H1 (cell line): ENCODE data around the gene SUDS3. TPM values are rescaled to one million over a fixed set of nuclear protein-coding genes. Genes with fewer than 3 reads are reported as not detected.

Source experiments
- CTCF ChIA-PET: fragments of 300-600 bp; sonication (Branson Sonifier 250); formaldehyde crosslinking; loops from one replicate; lab custom pipeline; 2021; ENCODE audit not compliant: partially characterized antibody; lab: Charles Lee
- POLR2A ChIA-PET: fragments of 300-600 bp; sonication (Branson Sonifier 250); formaldehyde crosslinking; loops from one replicate; lab custom pipeline; 2021; ENCODE audit warnings: inconsistent platforms; ENCODE audit not compliant: partially characterized antibody; lab: Charles Lee
- DNase-seq, 2 experiments: peaks; one replicate each; pipeline versions ENCODE4 v3.0.0 to v3.0.0-alpha.2; 2010 to 2022; ENCODE audit warnings: low spot score in 2 of 2, low read depth in 1 of 2, mixed read lengths in 1 of 2
- FAIRE-seq: peaks from 2 replicates; lab custom pipeline; 2011; peaks lifted over from hg19 to GRCh38; lab: Jason Lieb, UNC
- H2AFZ ChIP-seq: 2 replicates; pipeline ENCODE4 v1.8.1; 2012; ENCODE audit warnings: low read length, inconsistent platforms
- H2AK5ac ChIP-seq: 2 replicates; pipeline ENCODE4 v1.6.1; 2013; ENCODE audit warnings: low read depth, low read length
- H2BK120ac ChIP-seq: replicated peaks from 2 replicates; pipeline ENCODE3; 2013; ENCODE audit warnings: low read depth, low read length, inconsistent platforms
- H2BK12ac ChIP-seq: 2 replicates; pipeline ENCODE4 v1.6.1; 2013; ENCODE audit warnings: low read depth, low read length
- H2BK15ac ChIP-seq: 2 replicates; pipeline ENCODE4 v1.6.1; 2013; ENCODE audit warnings: low read length
- H2BK20ac ChIP-seq: 2 replicates; pipeline ENCODE4 v1.6.1; 2013; ENCODE audit warnings: low read length
- H2BK5ac ChIP-seq: 2 replicates; pipeline ENCODE4 v1.6.1; 2013; ENCODE audit warnings: low read depth, low read length
- H3K14ac ChIP-seq: 2 replicates; pipeline ENCODE4 v1.6.1; 2013; ENCODE audit warnings: inconsistent platforms; ENCODE audit not compliant: insufficient read length
- H3K18ac ChIP-seq: 2 replicates; pipeline ENCODE4 v1.6.1; 2013; ENCODE audit warnings: low read length; ENCODE audit errors: extremely low read depth
- H3K23ac ChIP-seq: 2 replicates; pipeline ENCODE4 v1.6.1; 2013; ENCODE audit warnings: inconsistent platforms; ENCODE audit not compliant: insufficient read length
- H3K23me2 ChIP-seq: 2 replicates; pipeline ENCODE4 v1.6.1; 2013; ENCODE audit warnings: low read depth, low read length
- H3K27ac ChIP-seq: 2 replicates; pipeline ENCODE4 v1.6.1; 2011; ENCODE audit warnings: low read depth, low read length, inconsistent platforms
- H3K27me3 ChIP-seq, 4 experiments: replicated peaks in 1 of 4; 1 replicate in 1 of 4; 2 replicates in 3 of 4; pipeline versions ENCODE4 v1.6.1 to v1.8.1; 2011 to 2013; ENCODE audit warnings: low read length in 3 of 4, mild to moderate bottlenecking in 3 of 4, inconsistent platforms in 2 of 4, mixed read lengths in 2 of 4, moderate library complexity in 1 of 4; ENCODE audit not compliant: control insufficient read depth in 3 of 4, insufficient read depth in 3 of 4; ENCODE audit errors: extremely low read depth in 1 of 4
- H3K36me3 ChIP-seq, 4 experiments: 2 replicates each; pipeline versions ENCODE4 v1.6.1 to v1.8.1; 2011 to 2013; ENCODE audit warnings: mild to moderate bottlenecking in 4 of 4, low read length in 3 of 4, moderate library complexity in 2 of 4, control low read depth in 1 of 4, inconsistent platforms in 1 of 4; ENCODE audit not compliant: insufficient read depth in 4 of 4, control insufficient read depth in 2 of 4
- H3K4ac ChIP-seq: replicated peaks from 2 replicates; pipeline ENCODE3; 2013; ENCODE audit warnings: low read length, low read depth, mixed read lengths, inconsistent platforms; ENCODE audit not compliant: insufficient read length
- H3K4me1 ChIP-seq, 4 experiments: replicated peaks in 1 of 4; 1 replicate in 1 of 4; 2 replicates in 3 of 4; pipeline versions ENCODE4 v1.6.1 to v1.8.1; 2011 to 2013; ENCODE audit warnings: low read length in 3 of 4, inconsistent platforms in 2 of 4, mixed read lengths in 1 of 4; ENCODE audit not compliant: insufficient read depth in 4 of 4, control insufficient read depth in 3 of 4
- H3K4me2 ChIP-seq, 2 experiments: 2 replicates each; pipeline versions ENCODE4 v1.6.1 to v1.8.1; 2011 to 2013; ENCODE audit warnings: low read depth in 2 of 2, low read length in 2 of 2, control low read depth in 1 of 2, inconsistent platforms in 1 of 2, mild to moderate bottlenecking in 1 of 2; ENCODE audit not compliant: insufficient read depth in 1 of 2
- H3K4me3 ChIP-seq, 4 experiments: fragments of 200-600, 300-600 bp in 1 of 4; sonication (generic), shearing (Covaris generic), sonication (Bioruptor Twin) in 1 of 4; 2 replicates each; pipeline versions ENCODE4 v1.5.1 to v1.8.1; 2011 to 2016; ENCODE audit warnings: low read length in 4 of 4, low read depth in 3 of 4, control low read depth in 2 of 4, inconsistent platforms in 2 of 4, mild to moderate bottlenecking in 2 of 4, mixed read lengths in 1 of 4, moderate library complexity in 1 of 4; ENCODE audit not compliant: insufficient read depth in 2 of 4; ENCODE audit errors: extremely low read depth in 1 of 4
- H3K56ac ChIP-seq: replicated peaks from 2 replicates; pipeline ENCODE3; 2013; ENCODE audit warnings: low read depth, mild to moderate bottlenecking, mixed read lengths, low read length, inconsistent platforms; ENCODE audit not compliant: insufficient read length
- H3K79me1 ChIP-seq: 2 replicates; pipeline ENCODE4 v1.6.1; 2013; ENCODE audit warnings: low read depth, low read length, control low read depth
- H3K79me2 ChIP-seq, 2 experiments: 2 replicates each; pipeline versions ENCODE4 v1.6.1 to v1.8.1; 2012 to 2013; ENCODE audit warnings: low read length in 2 of 2, mild to moderate bottlenecking in 2 of 2, inconsistent platforms in 1 of 2; ENCODE audit not compliant: insufficient read depth in 2 of 2, control insufficient read depth in 1 of 2
- H3K9ac ChIP-seq, 4 experiments: replicated peaks in 1 of 4; 1 replicate in 1 of 4; 2 replicates in 3 of 4; pipeline versions ENCODE4 v1.6.1 to v1.8.1; 2011 to 2013; ENCODE audit warnings: low read depth in 3 of 4, low read length in 3 of 4, control low read depth in 2 of 4, mild to moderate bottlenecking in 2 of 4, moderate library complexity in 2 of 4, inconsistent platforms in 1 of 4; ENCODE audit errors: extremely low read depth in 1 of 4
- H3K9me3 ChIP-seq, 2 experiments: 2 replicates each; pipeline versions ENCODE4 v1.6.1 to v1.8.1; 2012 to 2013; ENCODE audit warnings: mild to moderate bottlenecking in 2 of 2, moderate library complexity in 2 of 2, control low read depth in 1 of 2, inconsistent platforms in 1 of 2, low read depth in 1 of 2, low read length in 1 of 2, mixed read lengths in 1 of 2; ENCODE audit not compliant: insufficient read depth in 2 of 2
- H4K20me1 ChIP-seq, 2 experiments: replicated peaks in 1 of 2; 2 replicates each; pipeline versions ENCODE3 to v1.8.1; 2011 to 2013; ENCODE audit warnings: inconsistent platforms in 2 of 2, low read length in 2 of 2, mild to moderate bottlenecking in 1 of 2; ENCODE audit not compliant: insufficient read depth in 2 of 2, control insufficient read depth in 1 of 2
- H4K5ac ChIP-seq: 2 replicates; pipeline ENCODE4 v1.6.1; 2013; ENCODE audit warnings: low read length, low read depth, mixed read lengths, inconsistent platforms; ENCODE audit not compliant: insufficient read length
- H4K8ac ChIP-seq: 2 replicates; pipeline ENCODE4 v1.8.0; 2013; ENCODE audit warnings: mild to moderate bottlenecking, moderate library complexity, low read length, inconsistent platforms; ENCODE audit not compliant: insufficient read depth; ENCODE audit errors: extremely low read depth
- H4K91ac ChIP-seq: replicated peaks from 2 replicates; pipeline ENCODE3; 2013; ENCODE audit warnings: low read length, mixed read lengths, inconsistent platforms; ENCODE audit not compliant: insufficient read length
- WGBS, 2 experiments: shearing (Covaris generic) in 1 of 2; methylation state at CpG; one replicate each; pipeline versions ENCODE4 v1.1.6 to v1.1.7; 2013 to 2015; ENCODE audit warnings: low lambda C conversion rate in 2 of 2, mixed read lengths in 2 of 2, inconsistent platforms in 1 of 2, low coverage in 1 of 2, missing lambda C conversion rate in 1 of 2; ENCODE audit not compliant: insufficient replicate concordance in 2 of 2, insufficient coverage in 1 of 2, insufficient read length in 1 of 2; ENCODE audit errors: extremely low coverage in 1 of 2, missing lambda C conversion rate in 1 of 2; 5-methylcytosine and 5-hydroxymethylcytosine counted together
- polyA plus RNA-seq, 7 experiments: library from polyadenylated mRNA; depleted of rRNA in 3 of 7; stranded (reverse) in 5 of 7; unstranded in 2 of 7; fragments of >200 nt in 5 of 7; fragments of 200-250 nt in 2 of 7; gene quantifications; 1 replicate in 5 of 7; 2 replicates in 1 of 7; 4 replicates in 1 of 7; pipeline versions ENCODE4 v1.2.1 to v1.2.3, GENCODE V29; 2011 to 2013; ENCODE audit warnings: missing spikeins in 2 of 7, mixed read lengths in 2 of 7
- total RNA-seq: library from RNA; stranded (reverse); fragmentation: NEBNext Ultra II Directional; extraction: Animal tissue kit (Norgen Biotek cat#: 25700); gene quantifications from 2 replicates; pipeline ENCODE4 v1.2.1, GENCODE V29; 2021

SUDS3 gene
- total and polyA plus RNA-seq, 2 of the 8 experiments (the other 6 are each of a cell fraction or from before 2014, with no cell fraction given) = 30.0 to 58.7 TPM

DNA sequence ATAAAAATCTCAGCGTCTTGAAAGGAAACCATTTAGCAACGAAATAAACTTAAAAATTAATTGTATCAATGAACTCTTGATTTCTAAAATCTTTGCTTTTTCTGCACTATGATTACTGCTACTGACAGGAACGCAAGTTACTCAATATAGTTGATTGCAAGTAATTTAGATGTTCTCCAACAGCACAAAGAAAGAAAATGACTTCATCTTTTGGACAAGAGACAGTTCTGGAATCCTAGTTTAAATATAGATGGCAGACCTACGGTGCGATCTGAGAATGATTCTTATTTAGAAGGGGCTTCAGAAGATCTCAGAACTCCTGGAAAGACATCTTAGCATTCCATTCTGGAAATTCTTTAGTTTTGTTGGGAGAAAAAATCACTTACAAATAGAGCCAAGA lies 1.4 kb upstream of the SUDS3 start:
- CTCF ChIA-PET = interaction anchor here (1.2 to 7.4 kb wide), 9 partner anchors 16 to 253 kb away, joined by 3 to 120 read pairs (median 10); no protein-coding TSS in a partner anchor
- Histone ChIP-seq H3K23ac (no peak overlapping the region), H3K56ac (no peak overlapping the region), H3K9me3 (no peaks in the 10 kb centered on the region), H4K8ac (no peak overlapping the region), H2BK12ac (no peak overlapping the region), H3K27ac (no peak overlapping the region), H2BK15ac (no peak overlapping the region), H2BK5ac (no peak overlapping the region), H2BK120ac (no peak overlapping the region), H3K14ac (no peak overlapping the region), H3K9ac (no peak overlapping the region), H4K5ac (no peak overlapping the region), H3K4me2 (no peak overlapping the region), H3K36me3 (peaks cover 3 to 6% (median 4%) of the 10 kb centered on the region in 4 experiments; a peak in 5 of 8 replicates), H3K4me1 (peaks cover 5 to 9% (median 7%) of the 10 kb centered on the region in 4 experiments; a peak in 6 of 7 replicates), H3K23me2 (peaks cover 23% of the 10 kb centered on the region), H3K79me1 (peaks cover 7% of the 10 kb centered on the region; the same call in 1 of the 2 replicates), H2AK5ac (no peak overlapping the region), H4K91ac (no peak overlapping the region), H3K27me3 (peaks cover 0 to 13% (median 8%) of the 10 kb centered on the region in 4 experiments; a peak in 5 of 7 replicates), H2BK20ac (no peak overlapping the region), H3K4ac (no peak overlapping the region), H3K4me3 (no peak overlapping the region), H3K18ac (no peak overlapping the region), H3K79me2 (peaks cover 3 to 31% of the 10 kb centered on the region in 2 experiments), H2AFZ (no peak overlapping the region), H4K20me1 (peaks cover 4 to 12% of the 10 kb centered on the region in 2 experiments)
- no peak for FAIRE-seq
- POLR2A ChIA-PET = interaction anchor here (0.5 to 2.8 kb wide), 4 partner anchors 27 to 273 kb away, joined by 3 to 9 read pairs (median 4); no protein-coding TSS in a partner anchor
- DNase-seq = no peak
- WGBS, 2 experiments = 87% methylated on average over 5 of the region's 5 CpGs; no CpG with 5 or more reads in 1 of the 2 experiments
